ENCODE data around the gene TOMM40L. TPM values are rescaled to one million over a fixed set of nuclear protein-coding genes. Genes with fewer than 3 reads are reported as not detected.
A peak's percentile ranks its signal among the peaks of the same experiment; 100 is the strongest.

TOMM40L gene
- total RNA-seq, 1 donor from 2014 or later: 8.6 TPM

GRCh38 chr1:161206411-161207140, 19.3 kb upstream of the TOMM40L start:
- Mint-ChIP-seq H3K4me1 (ENCODE audit: unreplicated experiment) (peaks cover 28% of the 10 kb centered on the region), H3K4me3 (ENCODE audit: unreplicated experiment) (no peak overlapping the region), H3K9me3 (ENCODE audit: unreplicated experiment) (no peaks in the 10 kb centered on the region), H3K36me3 (ENCODE audit: unreplicated experiment) (peaks cover 33% of the 10 kb centered on the region), H3K27me3 (ENCODE audit: unreplicated experiment) (no peaks in the 10 kb centered on the region), H3K27ac (ENCODE audit: unreplicated experiment) (no peak overlapping the region)
- no peak for TF ChIP-seq CTCF (IDR thresholded peaks at IDR 0.05)
- no peak for DNase-seq (ENCODE audit: extremely low spot score, unreplicated experiment)

- no peak for TF ChIP-seq CTCF (IDR thresholded peaks at IDR 0.05)
- H3K4me3 Mint-ChIP-seq (ENCODE audit: unreplicated experiment): no peak overlapping the region
- H3K27ac Mint-ChIP-seq (ENCODE audit: unreplicated experiment): no peak overlapping the region
- no peak for DNase-seq (ENCODE audit: extremely low spot score, unreplicated experiment)
- no peaks in the 10 kb centered on the region for H3K27me3 Mint-ChIP-seq (ENCODE audit: unreplicated experiment)
- H3K9me3 Mint-ChIP-seq (ENCODE audit: unreplicated experiment): no peaks in the 10 kb centered on the region
- H3K4me1 Mint-ChIP-seq (ENCODE audit: unreplicated experiment): peaks cover 24% of the 10 kb centered on the region
- peaks cover 39% of the 10 kb centered on the region for H3K36me3 Mint-ChIP-seq (ENCODE audit: unreplicated experiment)
Observed at GRCh38 chr1:161207173-161207572, 18.7 kb upstream of the TOMM40L start.

GRCh38 chr1:161209790-161210409, 16.0 kb upstream of the TOMM40L start:
- Mint-ChIP-seq H3K4me3 (ENCODE audit: unreplicated experiment) (no peak overlapping the region), H3K9me3 (ENCODE audit: unreplicated experiment) (no peaks in the 10 kb centered on the region), H3K27me3 (ENCODE audit: unreplicated experiment) (no peaks in the 10 kb centered on the region), H3K27ac (ENCODE audit: unreplicated experiment) (no peak overlapping the region), H3K4me1 (ENCODE audit: unreplicated experiment) (peaks cover 5% of the 10 kb centered on the region), H3K36me3 (ENCODE audit: unreplicated experiment) (peaks cover 52% of the 10 kb centered on the region)
- peak; percentile 83 for TF ChIP-seq CTCF (IDR thresholded peaks at IDR 0.05)
- no peak for DNase-seq (ENCODE audit: extremely low spot score, unreplicated experiment)

- no peak overlapping the region for H3K4me3 Mint-ChIP-seq (ENCODE audit: unreplicated experiment)
- H3K27ac Mint-ChIP-seq (ENCODE audit: unreplicated experiment): no peak overlapping the region
- no peaks in the 10 kb centered on the region for H3K27me3 Mint-ChIP-seq (ENCODE audit: unreplicated experiment)
- H3K36me3 Mint-ChIP-seq (ENCODE audit: unreplicated experiment): peaks cover 40% of the 10 kb centered on the region
- no peak for TF ChIP-seq CTCF (IDR thresholded peaks at IDR 0.05)
- no peaks in the 10 kb centered on the region for H3K9me3 Mint-ChIP-seq (ENCODE audit: unreplicated experiment)
- no peaks in the 10 kb centered on the region for H3K4me1 Mint-ChIP-seq (ENCODE audit: unreplicated experiment)
- no peak for DNase-seq (ENCODE audit: extremely low spot score, unreplicated experiment)
Observed at GRCh38 chr1:161214369-161214768, 11.5 kb upstream of the TOMM40L start.

GRCh38 chr1:161215076-161215475, 10.8 kb upstream of the TOMM40L start, which contains the start of gene FCER1G:
Gene FCER1G (plus strand): TSS chr1:161215295. CDS start chr1:161215322, 27 bp downstream.
- H3K36me3 Mint-ChIP-seq (ENCODE audit: unreplicated experiment): peaks cover 33% of the 10 kb centered on the region
- no peaks in the 10 kb centered on the region for H3K27me3 Mint-ChIP-seq (ENCODE audit: unreplicated experiment)
- TF ChIP-seq CTCF (IDR thresholded peaks at IDR 0.05): no peak
- no peaks in the 10 kb centered on the region for H3K9me3 Mint-ChIP-seq (ENCODE audit: unreplicated experiment)
- no peak within 1 kb of the TSS for H3K27ac Mint-ChIP-seq (ENCODE audit: unreplicated experiment)
- no peak for DNase-seq (ENCODE audit: extremely low spot score, unreplicated experiment)
- H3K4me1 Mint-ChIP-seq (ENCODE audit: unreplicated experiment): no peaks in the 10 kb centered on the region
- H3K4me3 Mint-ChIP-seq (ENCODE audit: unreplicated experiment): no peak within 1 kb of the TSS
